Upper lobe of left lung (tissue), 4 donors: ENCODE data around the gene PHLDA3.

Source experiments
- EP300 ChIP-seq, 4 donors: sonication (generic); formaldehyde crosslinking; IDR thresholded peaks; one replicate each; pipeline ENCODE4 v1.5.1; 2017; ENCODE audit warnings: antibody characterized with exemption in 4 of 4, control low read depth in 2 of 4
- POLR2A ChIP-seq, 4 donors: fragments of 450-650 bp; IDR thresholded peaks; one replicate each; pipeline ENCODE4 v1.5.1; 2016 to 2017; ENCODE audit warnings: antibody characterized with exemption in 4 of 4, mild to moderate bottlenecking in 2 of 4
- POLR2AphosphoS5 ChIP-seq, 2 donors: sonication (generic); formaldehyde crosslinking; IDR thresholded peaks; one replicate each; pipeline ENCODE4 v1.5.1; 2017; ENCODE audit warnings: antibody characterized with exemption in 2 of 2
- TF ChIP-seq, protein P1 (sequence below), 6 experiments: fragments of 450-650 bp in 4 of 6; fragments of 200-600 bp in 2 of 6; sonication (generic) in 2 of 6; IDR thresholded peaks; one replicate each; pipeline ENCODE4 v1.5.1; 2016 to 2019; ENCODE audit warnings: antibody characterized with exemption in 6 of 6

DNA sequence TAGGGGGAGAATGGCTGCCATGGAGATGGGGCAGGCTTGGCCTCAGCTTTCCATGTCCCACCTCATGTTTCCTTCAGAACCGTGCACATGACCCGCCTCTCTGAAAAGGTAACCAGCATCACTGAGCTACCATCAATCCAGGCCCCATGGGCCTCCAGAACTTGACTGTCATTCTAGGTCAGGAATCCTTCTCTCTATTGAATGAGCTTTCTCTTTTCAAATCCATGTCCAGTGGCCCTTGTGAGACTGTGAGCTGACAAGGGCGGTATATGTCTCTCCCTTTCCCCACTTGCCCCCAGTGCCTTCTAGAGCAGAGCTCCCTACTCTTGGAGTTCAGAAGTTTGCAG, 33.5 kb upstream of the PHLDA3 start:
- TF ChIP-seq, protein P1, sequence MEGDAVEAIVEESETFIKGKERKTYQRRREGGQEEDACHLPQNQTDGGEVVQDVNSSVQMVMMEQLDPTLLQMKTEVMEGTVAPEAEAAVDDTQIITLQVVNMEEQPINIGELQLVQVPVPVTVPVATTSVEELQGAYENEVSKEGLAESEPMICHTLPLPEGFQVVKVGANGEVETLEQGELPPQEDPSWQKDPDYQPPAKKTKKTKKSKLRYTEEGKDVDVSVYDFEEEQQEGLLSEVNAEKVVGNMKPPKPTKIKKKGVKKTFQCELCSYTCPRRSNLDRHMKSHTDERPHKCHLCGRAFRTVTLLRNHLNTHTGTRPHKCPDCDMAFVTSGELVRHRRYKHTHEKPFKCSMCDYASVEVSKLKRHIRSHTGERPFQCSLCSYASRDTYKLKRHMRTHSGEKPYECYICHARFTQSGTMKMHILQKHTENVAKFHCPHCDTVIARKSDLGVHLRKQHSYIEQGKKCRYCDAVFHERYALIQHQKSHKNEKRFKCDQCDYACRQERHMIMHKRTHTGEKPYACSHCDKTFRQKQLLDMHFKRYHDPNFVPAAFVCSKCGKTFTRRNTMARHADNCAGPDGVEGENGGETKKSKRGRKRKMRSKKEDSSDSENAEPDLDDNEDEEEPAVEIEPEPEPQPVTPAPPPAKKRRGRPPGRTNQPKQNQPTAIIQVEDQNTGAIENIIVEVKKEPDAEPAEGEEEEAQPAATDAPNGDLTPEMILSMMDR (IDR thresholded peaks at IDR 0.05), result no peak
- TF ChIP-seq POLR2A (IDR thresholded peaks at IDR 0.05) (no peak), POLR2AphosphoS5 (IDR thresholded peaks at IDR 0.05) (no peak), EP300 (IDR thresholded peaks at IDR 0.05) (no peak)
